Progenitor cell of endocrine pancreas (in vitro differentiated cells): ENCODE measurements around the gene THRB. TPM values are rescaled to one million over a fixed set of nuclear protein-coding genes. Genes with fewer than 3 reads are reported as not detected.
"Not testable (repeated sequence)": the region's sequence is repeated elsewhere in the genome, so short reads cannot be mapped to it uniquely, and the experiment has no call there.

Experiments used
- DNase-seq: peaks from one replicate; pipeline ENCODE4 v3.0.0; 2021; ENCODE audit warnings: low spot score; ENCODE audit not compliant: unreplicated experiment
- H3K27ac Mint-ChIP-seq: 2 replicates; pipeline ENCODE4 v1.8.0; 2021; ENCODE audit warnings: mild to moderate bottlenecking, moderate library complexity, mixed read lengths
- H3K27me3 Mint-ChIP-seq: 2 replicates; pipeline ENCODE4 v1.8.0; 2021; ENCODE audit warnings: mixed read lengths
- H3K36me3 Mint-ChIP-seq: 2 replicates; pipeline ENCODE4 v1.8.0; 2022; ENCODE audit warnings: mixed read lengths; ENCODE audit not compliant: insufficient read depth
- H3K4me1 Mint-ChIP-seq: 2 replicates; pipeline ENCODE4 v1.8.0; 2021; ENCODE audit warnings: low read depth, mixed read lengths
- H3K4me3 Mint-ChIP-seq: 2 replicates; pipeline ENCODE4 v1.8.0; 2021; ENCODE audit warnings: low read depth, mild to moderate bottlenecking, moderate library complexity, mixed read lengths
- H3K9me3 Mint-ChIP-seq: 2 replicates; pipeline ENCODE4 v1.8.0; 2021; ENCODE audit warnings: low read depth, mixed read lengths
- total RNA-seq: library from RNA; stranded (reverse); gene quantifications from 2 replicates; pipeline ENCODE4 v1.2.1, GENCODE V29; 2021
- TF ChIP-seq, protein P1 (sequence below): fragments of 200-600 bp; sonication (generic); IDR thresholded peaks from one replicate; pipeline ENCODE4 v1.5.0; 2021; ENCODE audit warnings: antibody characterized with exemption, mild to moderate bottlenecking; ENCODE audit not compliant: unreplicated experiment

THRB gene
- total RNA-seq, 1 donor from 2014 or later = 19.7 TPM

DNA sequence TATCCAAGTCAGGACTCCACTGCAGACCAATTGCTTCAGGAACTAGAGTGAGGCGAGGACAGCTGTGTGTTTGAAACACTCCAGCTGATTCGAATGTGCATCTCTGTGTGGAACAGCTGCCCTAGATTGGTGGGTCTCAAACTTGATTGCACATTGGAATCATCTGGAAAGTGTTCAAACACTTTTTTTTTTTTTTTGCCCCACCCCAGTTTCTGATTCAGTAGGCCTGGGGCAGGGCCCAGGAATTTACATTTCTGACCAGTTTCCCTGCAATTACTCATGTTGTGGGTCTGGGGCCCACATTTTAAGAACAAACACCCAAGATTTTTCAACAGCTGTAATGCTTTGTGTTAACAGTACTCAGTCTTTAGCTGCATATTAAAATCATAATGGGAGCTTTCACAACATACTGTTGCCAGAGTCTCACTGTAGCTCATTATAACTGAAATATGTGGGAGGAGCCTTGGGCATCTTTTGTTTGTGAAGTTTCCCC, 392.9 kb downstream of the THRB start:
- no peak overlapping the region for H3K27ac Mint-ChIP-seq
- H3K4me3 Mint-ChIP-seq = no peak overlapping the region
- TF ChIP-seq, protein P1, sequence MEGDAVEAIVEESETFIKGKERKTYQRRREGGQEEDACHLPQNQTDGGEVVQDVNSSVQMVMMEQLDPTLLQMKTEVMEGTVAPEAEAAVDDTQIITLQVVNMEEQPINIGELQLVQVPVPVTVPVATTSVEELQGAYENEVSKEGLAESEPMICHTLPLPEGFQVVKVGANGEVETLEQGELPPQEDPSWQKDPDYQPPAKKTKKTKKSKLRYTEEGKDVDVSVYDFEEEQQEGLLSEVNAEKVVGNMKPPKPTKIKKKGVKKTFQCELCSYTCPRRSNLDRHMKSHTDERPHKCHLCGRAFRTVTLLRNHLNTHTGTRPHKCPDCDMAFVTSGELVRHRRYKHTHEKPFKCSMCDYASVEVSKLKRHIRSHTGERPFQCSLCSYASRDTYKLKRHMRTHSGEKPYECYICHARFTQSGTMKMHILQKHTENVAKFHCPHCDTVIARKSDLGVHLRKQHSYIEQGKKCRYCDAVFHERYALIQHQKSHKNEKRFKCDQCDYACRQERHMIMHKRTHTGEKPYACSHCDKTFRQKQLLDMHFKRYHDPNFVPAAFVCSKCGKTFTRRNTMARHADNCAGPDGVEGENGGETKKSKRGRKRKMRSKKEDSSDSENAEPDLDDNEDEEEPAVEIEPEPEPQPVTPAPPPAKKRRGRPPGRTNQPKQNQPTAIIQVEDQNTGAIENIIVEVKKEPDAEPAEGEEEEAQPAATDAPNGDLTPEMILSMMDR = no peak
- no peak for DNase-seq
- no peaks in the 10 kb centered on the region for H3K9me3 Mint-ChIP-seq
- no peaks in the 10 kb centered on the region for H3K36me3 Mint-ChIP-seq
- H3K27me3 Mint-ChIP-seq = no peaks in the 10 kb centered on the region
- no peaks in the 10 kb centered on the region for H3K4me1 Mint-ChIP-seq

DNA sequence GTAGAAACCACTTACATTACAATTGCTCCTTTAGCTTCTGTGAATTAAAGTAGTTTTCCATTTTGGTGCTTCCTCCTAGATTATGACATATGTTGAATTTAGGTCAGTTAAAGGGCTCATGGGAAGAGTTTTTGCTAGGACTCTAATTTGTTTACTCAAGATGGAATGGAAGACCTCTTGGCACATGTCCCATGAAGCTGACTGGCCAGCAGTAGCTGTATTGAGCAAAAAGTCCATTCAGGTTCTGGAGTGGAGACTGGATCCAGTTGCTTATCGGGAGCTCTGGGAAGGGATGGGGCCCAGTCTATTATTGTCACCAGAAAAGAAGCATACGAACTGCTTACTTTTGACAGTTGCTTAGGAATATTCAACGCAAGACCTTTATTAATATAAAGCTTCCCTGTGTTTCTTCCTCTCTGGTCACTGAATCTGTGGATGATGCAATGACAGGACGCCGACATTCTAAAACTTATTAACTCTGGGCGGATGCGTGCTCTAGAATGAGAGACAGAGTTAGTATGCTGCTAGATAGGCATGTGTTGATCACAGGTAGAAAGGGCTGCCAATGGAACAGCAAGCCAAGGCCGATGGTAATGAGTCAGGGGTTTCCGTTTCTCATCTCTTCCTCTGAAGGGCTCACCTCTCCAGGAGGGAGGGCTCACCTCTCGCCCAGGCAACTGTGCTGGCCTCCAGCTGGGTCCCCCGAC, 393.8 kb downstream of the THRB start:
- Mint-ChIP-seq H3K9me3 (no peaks in the 10 kb centered on the region), H3K27ac (no peak overlapping the region), H3K36me3 (no peaks in the 10 kb centered on the region), H3K4me3 (no peak overlapping the region), H3K27me3 (no peaks in the 10 kb centered on the region), H3K4me1 (no peaks in the 10 kb centered on the region)
- TF ChIP-seq, protein P1 = no peak
- no peak for DNase-seq

DNA sequence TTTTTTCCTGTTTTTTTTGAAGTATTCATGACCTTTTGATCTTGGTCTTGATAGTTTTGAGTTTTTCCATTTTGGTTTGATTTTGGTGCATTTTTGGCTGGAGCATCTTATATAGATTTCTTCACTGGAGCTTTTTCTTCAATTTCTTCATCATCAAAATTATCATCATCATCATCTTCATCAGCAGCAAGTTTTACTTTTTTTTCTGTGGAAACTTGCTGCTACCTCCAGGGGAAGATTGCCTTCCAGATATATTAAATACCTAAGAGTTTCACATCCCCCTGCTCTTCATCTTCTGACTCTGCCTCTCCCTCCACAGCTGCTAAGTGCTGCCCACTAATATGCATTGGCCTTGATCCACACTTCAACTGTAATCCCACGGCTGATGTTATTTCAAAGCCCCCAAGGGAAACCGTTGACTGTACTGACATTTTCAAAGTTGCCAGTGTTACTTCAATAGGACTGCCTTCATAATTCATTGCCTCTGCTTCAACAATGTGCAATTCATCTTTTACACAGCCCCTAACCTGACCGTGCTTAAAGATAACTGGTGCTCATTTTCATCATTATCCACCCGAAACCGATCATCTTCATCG, 397.9 kb downstream of the THRB start:
- no peaks in the 10 kb centered on the region for H3K27me3 Mint-ChIP-seq
- H3K4me1 Mint-ChIP-seq = no peaks in the 10 kb centered on the region
- no peak overlapping the region for H3K27ac Mint-ChIP-seq
- TF ChIP-seq, protein P1 = no peak
- DNase-seq = no peak
- H3K36me3 Mint-ChIP-seq = peaks cover 1% of the 10 kb centered on the region
- H3K9me3 Mint-ChIP-seq = no peaks in the 10 kb centered on the region
- H3K4me3 Mint-ChIP-seq = no peak overlapping the region

DNA sequence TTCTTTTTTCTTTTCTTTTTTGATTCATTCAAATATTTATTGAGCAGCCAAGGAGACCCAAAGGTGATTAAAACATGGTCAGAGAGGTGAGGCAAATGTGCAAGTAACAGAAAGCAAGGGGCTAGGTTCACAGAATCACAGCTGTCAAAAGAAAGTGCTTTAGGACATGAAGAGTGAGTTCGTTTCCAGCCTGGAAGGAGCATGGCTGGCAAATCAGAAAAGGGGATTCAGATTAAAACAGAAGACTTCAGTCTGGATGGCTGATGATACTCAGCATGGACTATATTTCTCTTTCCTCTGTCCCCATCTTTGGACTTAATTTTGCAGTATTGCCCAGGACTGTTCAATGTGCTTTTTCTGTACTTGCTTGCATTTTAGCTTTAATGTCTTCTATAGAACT, 398.4 kb downstream of the THRB start:
- Mint-ChIP-seq H3K9me3 (no peaks in the 10 kb centered on the region), H3K36me3 (peaks cover 1% of the 10 kb centered on the region), H3K27ac (no peak overlapping the region), H3K27me3 (no peaks in the 10 kb centered on the region), H3K4me3 (no peak overlapping the region), H3K4me1 (no peaks in the 10 kb centered on the region)
- TF ChIP-seq, protein P1 = no peak
- DNase-seq = no peak

DNA sequence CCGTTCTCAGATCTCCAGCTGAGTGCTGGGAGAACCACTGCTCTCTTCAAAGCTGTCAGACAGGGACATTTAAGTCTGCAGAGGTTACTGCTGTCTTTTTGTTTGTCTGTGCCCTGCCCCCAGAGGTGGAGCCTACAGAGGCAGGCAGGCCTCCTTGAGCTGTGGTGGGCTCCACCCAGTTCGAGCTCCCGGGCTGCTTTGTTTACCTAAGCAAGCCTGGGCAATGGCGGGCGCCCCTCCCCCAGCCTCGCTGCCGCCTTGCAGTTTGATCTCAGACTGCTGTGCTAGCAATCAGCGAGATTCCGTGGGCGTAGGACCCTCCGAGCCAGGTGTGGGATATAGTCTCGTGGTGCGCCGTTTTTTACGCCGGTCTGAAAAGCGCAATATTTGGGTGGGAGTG, 399.8 kb downstream of the THRB start:
- not testable (repeated sequence) for DNase-seq, H3K9me3 Mint-ChIP-seq, H3K27me3 Mint-ChIP-seq, H3K4me3 Mint-ChIP-seq, H3K4me1 Mint-ChIP-seq, H3K27ac Mint-ChIP-seq, H3K36me3 Mint-ChIP-seq

DNA sequence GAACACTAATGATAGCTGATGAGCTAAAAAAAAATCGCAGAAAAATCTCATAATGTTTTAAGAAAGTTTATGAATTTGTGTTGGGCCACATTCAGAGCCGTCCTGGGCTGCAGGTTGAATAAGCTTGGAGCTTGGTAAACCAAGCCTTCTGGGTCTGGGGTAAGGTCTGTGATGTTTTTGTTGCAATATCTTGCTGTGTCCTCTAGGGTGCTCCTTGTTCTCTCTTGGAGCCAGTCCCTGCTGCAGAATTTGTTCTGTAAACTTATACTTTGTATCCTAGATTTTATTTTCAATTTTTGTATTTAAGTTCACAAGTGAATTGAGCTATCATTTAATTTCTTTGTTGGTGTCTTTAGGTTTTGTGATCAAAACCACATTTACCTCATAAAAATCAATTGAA, 405.9 kb downstream of the THRB start:
- H3K36me3 Mint-ChIP-seq = no peaks in the 10 kb centered on the region
- no peaks in the 10 kb centered on the region for H3K27me3 Mint-ChIP-seq
- TF ChIP-seq, protein P1 = peak; percentile 24
- no peak for DNase-seq
- H3K4me3 Mint-ChIP-seq = no peak overlapping the region
- H3K4me1 Mint-ChIP-seq = peaks cover 4% of the 10 kb centered on the region
- no peak overlapping the region for H3K27ac Mint-ChIP-seq
- H3K9me3 Mint-ChIP-seq = peaks cover 2% of the 10 kb centered on the region
